Liver (tissue), 9 donors: ENCODE measurements around the gene KRTAP4-4. TPM values are rescaled to one million over a fixed set of nuclear protein-coding genes. Genes with fewer than 3 reads are reported as not detected.

Source experiments
- DNase-seq: peaks from one replicate; pipeline ENCODE4 v3.0.0-alpha.2; 2017; ENCODE audit warnings: low spot score
- H3K27ac ChIP-seq, 2 donors: one replicate each; pipeline ENCODE4 v1.7.0; 2013; ENCODE audit warnings: inconsistent platforms in 2 of 2, low read length in 2 of 2, control low read depth in 1 of 2, low read depth in 1 of 2, mild to moderate bottlenecking in 1 of 2
- H3K27me3 ChIP-seq, 4 donors: one replicate each; pipeline versions ENCODE4 v1.6.1 to v1.7.0; 2013; ENCODE audit warnings: low read length in 3 of 4, inconsistent platforms in 1 of 4, mild to moderate bottlenecking in 1 of 4, moderate library complexity in 1 of 4; ENCODE audit not compliant: control insufficient read depth in 4 of 4, insufficient read depth in 4 of 4
- H3K36me3 ChIP-seq, 4 donors: one replicate each; pipeline versions ENCODE4 v1.6.1 to v1.7.0; 2013; ENCODE audit warnings: low read length in 3 of 4, mild to moderate bottlenecking in 3 of 4, low read depth in 1 of 4, moderate library complexity in 1 of 4; ENCODE audit not compliant: control insufficient read depth in 4 of 4, insufficient read depth in 3 of 4
- H3K4me1 ChIP-seq, 4 donors: one replicate each; pipeline versions ENCODE4 v1.6.1 to v1.7.0; 2013; ENCODE audit warnings: low read length in 3 of 4, mild to moderate bottlenecking in 3 of 4, moderate library complexity in 1 of 4; ENCODE audit not compliant: control insufficient read depth in 4 of 4, insufficient read depth in 4 of 4
- H3K4me3 ChIP-seq, 3 donors: one replicate each; pipeline versions ENCODE4 v1.6.1 to v1.7.0; 2013; ENCODE audit warnings: low read length in 3 of 3, control low read depth in 1 of 3, low read depth in 1 of 3, mild to moderate bottlenecking in 1 of 3
- H3K9ac ChIP-seq, 2 donors: one replicate each; pipeline ENCODE4 v1.7.0; 2013; ENCODE audit warnings: low read length in 2 of 2, mild to moderate bottlenecking in 2 of 2, moderate library complexity in 2 of 2, control low read depth in 1 of 2, low read depth in 1 of 2
- H3K9me3 ChIP-seq, 4 donors: one replicate each; pipeline versions ENCODE4 v1.6.1 to v1.7.0; 2013; ENCODE audit warnings: low read length in 3 of 4; ENCODE audit not compliant: control insufficient read depth in 4 of 4
- EGR1 ChIP-seq, 2 donors: IDR thresholded peaks; 2 replicates each; pipeline ENCODE4 v1.6.1; 2016 to 2018; ENCODE audit warnings: antibody characterized with exemption in 2 of 2, low read depth in 2 of 2
- FOXA1 ChIP-seq: IDR thresholded peaks from 2 replicates; pipeline ENCODE4 v1.6.1; 2016; ENCODE audit warnings: antibody characterized with exemption
- FOXA2 ChIP-seq: IDR thresholded peaks from 2 replicates; pipeline ENCODE4 v1.6.1; 2016; ENCODE audit warnings: antibody characterized with exemption
- GABPA ChIP-seq, 2 donors: IDR thresholded peaks in 1 of 2; conservative IDR thresholded peaks in 1 of 2; 2 replicates each; pipeline ENCODE4 v1.6.1; 2016; ENCODE audit warnings: antibody characterized with exemption in 2 of 2, mild to moderate bottlenecking in 1 of 2, moderate library complexity in 1 of 2
- HNF4G ChIP-seq: IDR thresholded peaks from 2 replicates; pipeline ENCODE4 v1.6.1; 2016; ENCODE audit warnings: antibody characterized with exemption
- JUND ChIP-seq, 2 donors: IDR thresholded peaks; 2 replicates each; pipeline ENCODE4 v1.6.1; 2016; ENCODE audit warnings: antibody characterized with exemption in 2 of 2
- MAX ChIP-seq: IDR thresholded peaks from 2 replicates; pipeline ENCODE4 v1.6.1; 2016; ENCODE audit warnings: antibody characterized with exemption
- NR2F2 ChIP-seq: IDR thresholded peaks from 2 replicates; pipeline ENCODE4 v1.6.1; 2016; ENCODE audit warnings: antibody characterized with exemption
- RAD21 ChIP-seq, 2 donors: IDR thresholded peaks; 2 replicates each; pipeline ENCODE4 v1.6.1; 2016; ENCODE audit warnings: antibody characterized with exemption in 2 of 2, mild to moderate bottlenecking in 2 of 2
- RXRA ChIP-seq, 2 donors: IDR thresholded peaks; 2 replicates each; pipeline ENCODE4 v1.6.1; 2017 to 2018; ENCODE audit warnings: antibody characterized with exemption in 2 of 2, mild to moderate bottlenecking in 1 of 2
- SP1 ChIP-seq: IDR thresholded peaks from 2 replicates; pipeline ENCODE4 v1.6.1; 2018; ENCODE audit warnings: antibody characterized with exemption, mild to moderate bottlenecking
- TAF1 ChIP-seq: conservative IDR thresholded peaks from 2 replicates; pipeline ENCODE4 v1.6.1; 2016; ENCODE audit warnings: antibody characterized with exemption, mild to moderate bottlenecking
- YY1 ChIP-seq: IDR thresholded peaks from 2 replicates; pipeline ENCODE4 v1.6.1; 2016; ENCODE audit warnings: antibody characterized with exemption, mild to moderate bottlenecking
- WGBS: extraction: QIAGEN DNeasy Blood & Tissue Kit; methylation state at CpG from one replicate; pipeline ENCODE4 v1.1.7; 2013; 5-methylcytosine and 5-hydroxymethylcytosine counted together
- polyA plus RNA-seq, 2 donors: library from polyadenylated mRNA; stranded (reverse) in 1 of 2; unstranded in 1 of 2; fragments of 200-250 nt in 1 of 2; fragments of >200 nt in 1 of 2; fragmentation: Nextera tagmentation in 1 of 2; extraction: Ambion mirVana in 1 of 2; gene quantifications; one replicate each; pipeline versions ENCODE4 v1.2.1 to v1.2.3, GENCODE V29; 2013 to 2015
- total RNA-seq, 2 donors: library from RNA; depleted of rRNA; stranded (reverse); fragments of >200 nt; gene quantifications; one replicate each; pipeline ENCODE4 v1.2.3, GENCODE V29; 2014
- TF ChIP-seq, protein P1 (sequence below): fragments of 150-350 bp; IDR thresholded peaks from 2 replicates; pipeline ENCODE4 v1.5.1; 2017; ENCODE audit warnings: improper control_type of control experiment, low read depth, low read length; ENCODE audit not compliant: missing input control
- TF ChIP-seq, protein P2 (sequence below): IDR thresholded peaks from 2 replicates; pipeline ENCODE4 v1.6.1; 2016; ENCODE audit warnings: antibody characterized with exemption
- TF ChIP-seq, protein P3 (sequence below): IDR thresholded peaks from 2 replicates; pipeline ENCODE4 v1.6.1; 2016; ENCODE audit warnings: antibody characterized with exemption, mild to moderate bottlenecking
- donor health status: healthy.
- donor health status: healthy.
- donor health status: healthy.
- donor health status: healthy.
- donor health status: healthy.

KRTAP4-4 gene
- total and polyA plus RNA-seq, 4 donors, result not detected

DNA sequence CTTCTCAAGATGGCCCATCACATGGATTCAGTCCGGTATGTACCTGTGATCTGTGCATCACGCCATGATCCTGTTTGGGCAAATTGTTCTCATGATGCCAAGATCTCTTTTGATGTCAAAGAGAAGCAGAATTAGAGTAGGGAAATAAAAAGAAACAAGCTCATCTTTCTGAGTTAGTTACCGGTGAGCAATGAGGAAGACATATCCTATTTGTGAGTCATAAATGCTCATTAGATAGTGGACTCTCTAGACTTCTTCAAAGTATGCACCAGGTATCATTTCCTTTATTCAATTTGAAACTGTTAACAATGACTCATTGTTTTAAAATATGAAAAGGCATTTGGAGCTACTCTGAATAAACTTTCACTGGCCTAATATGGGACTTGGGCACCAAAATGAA, 28.6 kb downstream of the KRTAP4-4 start:
- Histone ChIP-seq H3K27ac (no peak overlapping the region), H3K4me1 (no peaks in the 10 kb centered on the region), H3K27me3 (peaks cover 0 to 2% (median 0%) of the 10 kb centered on the region in 4 donors), H3K4me3 (no peak overlapping the region), H3K36me3 (no peaks in the 10 kb centered on the region), H3K9ac (no peak overlapping the region), H3K9me3 (no peaks in the 10 kb centered on the region)
- TF ChIP-seq YY1, result no peak
- no peak for TF ChIP-seq FOXA1
- no peak for TF ChIP-seq GABPA (IDR thresholded peaks at IDR 0.05 in 1 of 2, conservative IDR thresholded peaks at IDR 0.05 in 1 of 2)
- TF ChIP-seq TAF1, result no peak
- no peak for TF ChIP-seq RAD21 (IDR thresholded peaks at IDR 0.05)
- TF ChIP-seq FOXA2, result no peak
- no peak for TF ChIP-seq SP1
- no peak for TF ChIP-seq JUND (IDR thresholded peaks at IDR 0.05)
- TF ChIP-seq, protein P1, sequence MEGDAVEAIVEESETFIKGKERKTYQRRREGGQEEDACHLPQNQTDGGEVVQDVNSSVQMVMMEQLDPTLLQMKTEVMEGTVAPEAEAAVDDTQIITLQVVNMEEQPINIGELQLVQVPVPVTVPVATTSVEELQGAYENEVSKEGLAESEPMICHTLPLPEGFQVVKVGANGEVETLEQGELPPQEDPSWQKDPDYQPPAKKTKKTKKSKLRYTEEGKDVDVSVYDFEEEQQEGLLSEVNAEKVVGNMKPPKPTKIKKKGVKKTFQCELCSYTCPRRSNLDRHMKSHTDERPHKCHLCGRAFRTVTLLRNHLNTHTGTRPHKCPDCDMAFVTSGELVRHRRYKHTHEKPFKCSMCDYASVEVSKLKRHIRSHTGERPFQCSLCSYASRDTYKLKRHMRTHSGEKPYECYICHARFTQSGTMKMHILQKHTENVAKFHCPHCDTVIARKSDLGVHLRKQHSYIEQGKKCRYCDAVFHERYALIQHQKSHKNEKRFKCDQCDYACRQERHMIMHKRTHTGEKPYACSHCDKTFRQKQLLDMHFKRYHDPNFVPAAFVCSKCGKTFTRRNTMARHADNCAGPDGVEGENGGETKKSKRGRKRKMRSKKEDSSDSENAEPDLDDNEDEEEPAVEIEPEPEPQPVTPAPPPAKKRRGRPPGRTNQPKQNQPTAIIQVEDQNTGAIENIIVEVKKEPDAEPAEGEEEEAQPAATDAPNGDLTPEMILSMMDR, result no peak
- TF ChIP-seq NR2F2, result no peak
- TF ChIP-seq RXRA (IDR thresholded peaks at IDR 0.05), result no peak
- TF ChIP-seq, protein P2, sequence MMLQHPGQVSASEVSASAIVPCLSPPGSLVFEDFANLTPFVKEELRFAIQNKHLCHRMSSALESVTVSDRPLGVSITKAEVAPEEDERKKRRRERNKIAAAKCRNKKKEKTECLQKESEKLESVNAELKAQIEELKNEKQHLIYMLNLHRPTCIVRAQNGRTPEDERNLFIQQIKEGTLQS, result no peak
- TF ChIP-seq EGR1 (IDR thresholded peaks at IDR 0.05; ENCODE audit: low read depth in 2 of 2), result no peak
- TF ChIP-seq, protein P3, sequence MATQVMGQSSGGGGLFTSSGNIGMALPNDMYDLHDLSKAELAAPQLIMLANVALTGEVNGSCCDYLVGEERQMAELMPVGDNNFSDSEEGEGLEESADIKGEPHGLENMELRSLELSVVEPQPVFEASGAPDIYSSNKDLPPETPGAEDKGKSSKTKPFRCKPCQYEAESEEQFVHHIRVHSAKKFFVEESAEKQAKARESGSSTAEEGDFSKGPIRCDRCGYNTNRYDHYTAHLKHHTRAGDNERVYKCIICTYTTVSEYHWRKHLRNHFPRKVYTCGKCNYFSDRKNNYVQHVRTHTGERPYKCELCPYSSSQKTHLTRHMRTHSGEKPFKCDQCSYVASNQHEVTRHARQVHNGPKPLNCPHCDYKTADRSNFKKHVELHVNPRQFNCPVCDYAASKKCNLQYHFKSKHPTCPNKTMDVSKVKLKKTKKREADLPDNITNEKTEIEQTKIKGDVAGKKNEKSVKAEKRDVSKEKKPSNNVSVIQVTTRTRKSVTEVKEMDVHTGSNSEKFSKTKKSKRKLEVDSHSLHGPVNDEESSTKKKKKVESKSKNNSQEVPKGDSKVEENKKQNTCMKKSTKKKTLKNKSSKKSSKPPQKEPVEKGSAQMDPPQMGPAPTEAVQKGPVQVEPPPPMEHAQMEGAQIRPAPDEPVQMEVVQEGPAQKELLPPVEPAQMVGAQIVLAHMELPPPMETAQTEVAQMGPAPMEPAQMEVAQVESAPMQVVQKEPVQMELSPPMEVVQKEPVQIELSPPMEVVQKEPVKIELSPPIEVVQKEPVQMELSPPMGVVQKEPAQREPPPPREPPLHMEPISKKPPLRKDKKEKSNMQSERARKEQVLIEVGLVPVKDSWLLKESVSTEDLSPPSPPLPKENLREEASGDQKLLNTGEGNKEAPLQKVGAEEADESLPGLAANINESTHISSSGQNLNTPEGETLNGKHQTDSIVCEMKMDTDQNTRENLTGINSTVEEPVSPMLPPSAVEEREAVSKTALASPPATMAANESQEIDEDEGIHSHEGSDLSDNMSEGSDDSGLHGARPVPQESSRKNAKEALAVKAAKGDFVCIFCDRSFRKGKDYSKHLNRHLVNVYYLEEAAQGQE, result no peak
- TF ChIP-seq HNF4G, result no peak
- TF ChIP-seq MAX, result no peak
- DNase-seq, result no peak
- 83% methylated on average over 3 of the region's 3 CpGs for WGBS

- Histone ChIP-seq H3K9ac (no peak overlapping the region), H3K4me1 (no peaks in the 10 kb centered on the region), H3K27ac (no peak overlapping the region), H3K36me3 (no peaks in the 10 kb centered on the region), H3K27me3 (no peaks in the 10 kb centered on the region), H3K4me3 (no peak overlapping the region), H3K9me3 (no peaks in the 10 kb centered on the region)
- WGBS, result 57% methylated on average over 1 of the region's 1 CpG
- DNase-seq, result no peak
- TF ChIP-seq, protein P2, result no peak
These were observed 33.2 kb downstream of the KRTAP4-4 start for GRCh38 chr17:41127371-41127770.
